GM10248 (cell line): Measurements from ENCODE around the gene MGAT4C.

ENCODE experiments used
- CTCF ChIA-PET: fragments of 300-600 bp; sonication (Branson Sonifier 250); formaldehyde crosslinking; extraction: SDS; loops from one replicate; lab custom pipeline; 2021; ENCODE audit warnings: antibody characterized with exemption; lab: Yijun Ruan, JAX
- POLR2A ChIA-PET: fragments of 350-650 bp; sonication (Branson Sonifier 250); formaldehyde crosslinking; extraction: SDS; loops from one replicate; lab custom pipeline; 2020; ENCODE audit warnings: antibody characterized with exemption; lab: Yijun Ruan, JAX
- DNase-seq: peaks from one replicate; pipeline ENCODE4 v3.0.0; 2012; ENCODE audit errors: extremely low spot score
- TF ChIP-seq, protein P1 (sequence below): IDR thresholded peaks from 2 replicates; pipeline ENCODE4 v1.5.1; 2012; ENCODE audit warnings: mild to moderate bottlenecking, low read depth; ENCODE audit errors: extremely low read depth, missing control alignments, control extremely low read depth

MGAT4C gene

DNA sequence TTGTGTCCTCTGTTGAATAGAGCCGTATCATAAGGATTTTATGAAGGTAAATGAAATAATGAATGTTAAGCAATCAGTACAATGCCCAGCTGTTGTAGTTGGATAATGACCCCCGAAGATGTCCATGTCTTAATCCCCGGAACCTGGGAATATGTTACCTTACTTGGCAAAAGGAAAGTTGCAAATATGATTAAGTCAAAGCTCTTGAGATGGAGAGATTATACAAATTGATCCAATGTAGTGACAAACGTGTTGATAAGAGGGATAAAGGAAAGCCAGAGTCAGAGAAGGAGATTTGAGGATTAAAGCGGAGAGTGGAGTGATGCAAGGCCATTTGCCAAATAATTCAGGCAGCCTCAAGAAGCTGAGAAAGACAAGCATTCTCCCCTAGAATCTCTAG is 19.2 kb upstream of the MGAT4C start:
- POLR2A ChIA-PET = no interaction called here
- CTCF ChIA-PET = interaction anchor here (1.1 to 1.7 kb wide), 2 partner anchors 8 to 21 kb away, joined by 3 to 4 read pairs; no protein-coding TSS in a partner anchor
- TF ChIP-seq, protein P1, sequence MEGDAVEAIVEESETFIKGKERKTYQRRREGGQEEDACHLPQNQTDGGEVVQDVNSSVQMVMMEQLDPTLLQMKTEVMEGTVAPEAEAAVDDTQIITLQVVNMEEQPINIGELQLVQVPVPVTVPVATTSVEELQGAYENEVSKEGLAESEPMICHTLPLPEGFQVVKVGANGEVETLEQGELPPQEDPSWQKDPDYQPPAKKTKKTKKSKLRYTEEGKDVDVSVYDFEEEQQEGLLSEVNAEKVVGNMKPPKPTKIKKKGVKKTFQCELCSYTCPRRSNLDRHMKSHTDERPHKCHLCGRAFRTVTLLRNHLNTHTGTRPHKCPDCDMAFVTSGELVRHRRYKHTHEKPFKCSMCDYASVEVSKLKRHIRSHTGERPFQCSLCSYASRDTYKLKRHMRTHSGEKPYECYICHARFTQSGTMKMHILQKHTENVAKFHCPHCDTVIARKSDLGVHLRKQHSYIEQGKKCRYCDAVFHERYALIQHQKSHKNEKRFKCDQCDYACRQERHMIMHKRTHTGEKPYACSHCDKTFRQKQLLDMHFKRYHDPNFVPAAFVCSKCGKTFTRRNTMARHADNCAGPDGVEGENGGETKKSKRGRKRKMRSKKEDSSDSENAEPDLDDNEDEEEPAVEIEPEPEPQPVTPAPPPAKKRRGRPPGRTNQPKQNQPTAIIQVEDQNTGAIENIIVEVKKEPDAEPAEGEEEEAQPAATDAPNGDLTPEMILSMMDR = no peak
- DNase-seq = no peak

DNA sequence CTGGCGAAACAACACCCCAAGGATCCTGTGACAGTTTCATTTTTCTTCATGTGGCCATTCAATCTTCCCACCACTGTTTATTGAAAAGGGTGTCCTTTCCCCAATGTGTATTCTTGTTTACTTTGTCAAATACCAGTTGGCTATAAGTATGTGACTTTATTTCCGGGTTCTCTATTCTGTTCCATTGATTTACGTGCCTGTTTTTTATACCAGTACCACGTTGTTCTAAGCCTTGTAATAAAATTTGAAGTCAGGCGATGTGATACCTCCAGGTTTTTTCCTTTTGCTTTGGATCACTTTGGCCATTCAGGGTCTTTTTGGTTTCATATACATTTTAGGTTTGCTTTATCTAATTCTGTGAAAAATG is 9.1 kb upstream of the MGAT4C start:
- ChIA-PET CTCF (no interaction called here), POLR2A (no interaction called here)
- TF ChIP-seq, protein P1 = no peak
- DNase-seq = no peak

DNA sequence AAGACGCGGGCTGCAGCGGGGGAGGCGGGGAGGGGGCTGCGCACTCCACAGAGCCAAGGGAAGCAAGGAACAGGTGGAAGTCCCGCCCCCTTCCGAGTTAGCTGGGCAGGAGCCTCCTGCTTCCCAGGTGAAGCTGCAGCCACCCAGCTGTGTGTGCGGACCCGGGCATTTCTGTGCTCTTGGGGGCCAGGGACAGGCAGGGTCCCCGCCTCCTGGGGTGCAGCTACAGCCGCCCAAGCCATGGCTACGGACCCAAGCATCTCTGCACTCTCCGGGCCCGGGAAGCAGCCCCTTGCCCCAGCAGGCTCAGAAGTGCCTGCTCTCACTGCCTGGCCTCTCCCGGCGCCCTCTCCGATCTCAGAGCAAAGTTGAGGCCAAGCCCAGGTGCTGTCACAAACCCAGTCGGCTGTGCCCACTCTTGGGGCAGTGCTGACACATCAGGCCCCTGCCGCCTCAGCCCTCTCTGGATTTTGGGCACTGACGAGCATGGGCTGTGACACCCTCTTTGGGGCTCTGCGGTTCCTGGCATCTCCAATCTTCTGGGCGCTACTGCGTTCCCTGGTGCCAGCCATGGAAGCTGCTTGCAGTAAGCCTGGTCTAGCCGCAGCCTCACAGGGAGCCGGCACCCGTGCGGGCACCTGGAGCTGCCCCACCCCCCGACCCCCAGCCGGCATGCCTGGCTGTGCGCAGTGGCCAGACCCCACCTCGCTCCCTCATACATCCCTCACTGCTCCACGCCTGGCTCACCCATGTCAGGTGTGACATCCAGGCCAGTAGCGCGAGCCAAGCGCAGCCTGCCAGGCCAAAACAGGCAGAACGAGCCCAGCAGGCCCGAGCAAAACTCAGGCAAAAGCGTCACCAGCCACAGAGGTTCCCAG is 8.5 kb upstream of the MGAT4C start:
- TF ChIP-seq, protein P1 = no peak
- DNase-seq = no peak
- ChIA-PET CTCF (no interaction called here), POLR2A (no interaction called here)

DNA sequence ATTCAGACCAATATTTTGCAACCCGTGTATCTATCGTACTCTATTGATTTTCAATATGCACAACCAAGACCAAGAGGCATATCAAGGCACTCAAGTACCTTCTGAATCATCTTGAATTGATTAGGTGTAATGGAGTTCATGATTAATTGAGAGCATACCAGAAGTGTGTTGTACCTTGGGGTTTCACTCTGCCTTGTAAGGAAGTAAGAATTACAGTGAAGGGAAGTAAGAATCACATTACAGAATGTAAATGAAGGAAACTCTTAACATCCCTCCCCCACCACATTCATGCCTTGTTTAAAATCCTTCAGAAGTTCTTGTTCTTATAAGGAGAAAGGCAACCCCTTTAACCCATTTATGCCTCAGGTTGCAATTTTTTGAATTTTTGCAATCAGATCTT is 5.4 kb upstream of the MGAT4C start:
- POLR2A ChIA-PET = no interaction called here
- TF ChIP-seq, protein P1 = no peak
- CTCF ChIA-PET = no interaction called here
- DNase-seq = no peak

DNA sequence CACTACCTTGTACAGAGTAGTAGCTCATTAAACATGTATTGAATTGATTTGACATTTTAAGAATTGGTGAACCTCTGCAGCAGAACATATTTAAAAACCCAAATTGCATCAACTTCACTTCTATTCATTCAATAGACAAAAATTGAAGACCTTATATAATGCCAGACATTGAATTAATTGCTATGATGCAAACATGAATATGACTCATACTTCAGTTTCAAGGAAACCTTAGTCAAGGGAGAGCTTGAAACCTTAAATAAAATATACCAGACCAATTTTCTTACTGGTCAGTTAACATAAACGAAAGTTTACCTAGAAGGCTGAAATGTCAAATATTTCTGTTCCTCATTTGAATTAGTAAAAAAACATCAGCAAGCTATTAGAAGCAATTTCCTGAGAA is 5.0 kb upstream of the MGAT4C start:
- ChIA-PET CTCF (no interaction called here), POLR2A (no interaction called here)
- DNase-seq = no peak
- TF ChIP-seq, protein P1 = no peak

DNA sequence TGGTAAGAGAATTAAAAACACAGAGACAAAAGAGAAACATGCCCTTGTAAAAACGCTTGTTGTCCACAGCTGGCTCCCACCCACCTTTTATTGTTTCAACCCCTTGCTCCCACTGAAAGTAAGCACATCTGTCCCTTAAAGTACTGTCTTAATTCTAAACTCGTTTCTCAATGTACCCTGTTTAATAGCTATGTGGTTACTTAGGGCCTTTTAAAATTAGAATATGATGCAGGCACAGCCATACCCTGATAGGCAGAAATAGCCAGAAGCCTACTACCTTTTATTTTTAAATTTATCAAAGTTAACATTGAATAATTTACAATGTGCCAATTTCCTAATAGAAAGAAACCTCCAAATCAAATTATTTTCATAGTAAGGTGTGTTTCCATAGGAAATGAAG is 4.0 kb upstream of the MGAT4C start:
- ChIA-PET CTCF (no interaction called here), POLR2A (no interaction called here)
- TF ChIP-seq, protein P1 = no peak
- no peak for DNase-seq

DNA sequence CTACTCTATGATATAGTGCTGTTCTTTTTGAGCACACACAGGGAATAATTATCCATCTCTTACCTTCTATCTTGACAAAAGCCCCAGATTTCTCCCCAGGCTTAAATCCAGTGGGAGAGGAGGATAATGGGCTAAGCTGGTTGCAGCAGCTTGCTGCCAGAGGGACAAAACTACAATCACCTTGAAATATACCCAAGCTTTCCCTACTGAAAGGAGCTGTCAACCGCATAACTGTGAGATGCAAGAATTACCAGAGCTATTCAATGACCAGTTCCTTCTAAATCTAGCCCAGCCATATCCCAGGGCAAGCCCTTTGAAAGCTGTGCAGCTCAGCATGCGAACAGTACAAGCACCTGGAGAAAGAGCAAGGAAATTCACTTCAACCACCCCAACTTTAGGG is 943 bp upstream of the MGAT4C start:
- TF ChIP-seq, protein P1 = no peak
- POLR2A ChIA-PET = no interaction called here
- CTCF ChIA-PET = no interaction called here

More for the DNA sequence above, 943 bp upstream of the MGAT4C start:
- no peak for DNase-seq
